Measurements from ENCODE around the gene SMARCC1.

Gene SMARCC1

DNA sequence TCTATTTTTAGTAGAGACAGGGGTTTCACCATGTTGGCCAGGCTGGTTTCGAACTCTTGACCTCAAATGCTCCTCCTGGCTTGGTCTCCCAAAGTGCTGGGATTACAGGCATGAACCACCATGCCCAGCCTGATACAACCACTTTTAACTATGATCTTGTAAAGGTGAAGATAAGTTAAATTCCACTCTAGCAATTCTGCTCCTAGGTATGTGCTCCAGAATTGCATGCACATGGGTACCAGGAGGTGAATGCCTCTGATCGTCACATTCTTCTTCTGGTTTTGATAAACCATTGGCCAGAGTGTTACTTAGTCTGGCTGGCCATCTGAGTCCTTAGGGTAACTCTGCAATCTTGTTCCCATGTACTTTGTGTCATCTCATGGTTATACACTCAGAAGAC lies 225.3 kb downstream of the SMARCC1 start:
- H3K79me2 ChIP-seq (ENCODE audit: insufficient read depth, low read length), result no peaks in the 10 kb centered on the region
- H3F3A ChIP-seq (ENCODE audit: low read depth), result no peaks in the 10 kb centered on the region
- no peak overlapping the region for H2AFZ ChIP-seq (ENCODE audit: low read length)
- TF ChIP-seq EZH2phosphoT487 (IDR thresholded peaks at IDR 0.05; ENCODE audit: borderline replicate concordance), result no peak
- TF ChIP-seq, protein P1, sequence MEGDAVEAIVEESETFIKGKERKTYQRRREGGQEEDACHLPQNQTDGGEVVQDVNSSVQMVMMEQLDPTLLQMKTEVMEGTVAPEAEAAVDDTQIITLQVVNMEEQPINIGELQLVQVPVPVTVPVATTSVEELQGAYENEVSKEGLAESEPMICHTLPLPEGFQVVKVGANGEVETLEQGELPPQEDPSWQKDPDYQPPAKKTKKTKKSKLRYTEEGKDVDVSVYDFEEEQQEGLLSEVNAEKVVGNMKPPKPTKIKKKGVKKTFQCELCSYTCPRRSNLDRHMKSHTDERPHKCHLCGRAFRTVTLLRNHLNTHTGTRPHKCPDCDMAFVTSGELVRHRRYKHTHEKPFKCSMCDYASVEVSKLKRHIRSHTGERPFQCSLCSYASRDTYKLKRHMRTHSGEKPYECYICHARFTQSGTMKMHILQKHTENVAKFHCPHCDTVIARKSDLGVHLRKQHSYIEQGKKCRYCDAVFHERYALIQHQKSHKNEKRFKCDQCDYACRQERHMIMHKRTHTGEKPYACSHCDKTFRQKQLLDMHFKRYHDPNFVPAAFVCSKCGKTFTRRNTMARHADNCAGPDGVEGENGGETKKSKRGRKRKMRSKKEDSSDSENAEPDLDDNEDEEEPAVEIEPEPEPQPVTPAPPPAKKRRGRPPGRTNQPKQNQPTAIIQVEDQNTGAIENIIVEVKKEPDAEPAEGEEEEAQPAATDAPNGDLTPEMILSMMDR (conservative IDR thresholded peaks at IDR 0.05; ENCODE audit: low read length), result no peak
- no peaks in the 10 kb centered on the region for H3K9me3 ChIP-seq (ENCODE audit: insufficient read depth, low read depth, low read length)
- H3K27me3 ChIP-seq (ENCODE audit: insufficient read depth, low read length, poor library complexity, severe bottlenecking), result no peaks in the 10 kb centered on the region
- H3K4me1 ChIP-seq (ENCODE audit: insufficient read depth, low read length, poor library complexity, severe bottlenecking), result no peaks in the 10 kb centered on the region
- no peaks in the 10 kb centered on the region for H3K36me3 ChIP-seq (ENCODE audit: insufficient read depth, low read length)
- no peaks in the 10 kb centered on the region for H3K9me2 ChIP-seq (replicated peaks; ENCODE audit: low read depth, low read length)
- H3K4me2 ChIP-seq (ENCODE audit: low read depth, low read length, poor library complexity, severe bottlenecking), result no peak overlapping the region
- H3K9ac ChIP-seq (ENCODE audit: low read depth, low read length, poor library complexity, severe bottlenecking), result no peak overlapping the region
- H3K4me3 ChIP-seq (ENCODE audit: low read length, poor library complexity, severe bottlenecking), result no peak overlapping the region
- no peaks in the 10 kb centered on the region for H4K20me1 ChIP-seq (ENCODE audit: insufficient read depth, low read length, poor library complexity, severe bottlenecking)

DNA sequence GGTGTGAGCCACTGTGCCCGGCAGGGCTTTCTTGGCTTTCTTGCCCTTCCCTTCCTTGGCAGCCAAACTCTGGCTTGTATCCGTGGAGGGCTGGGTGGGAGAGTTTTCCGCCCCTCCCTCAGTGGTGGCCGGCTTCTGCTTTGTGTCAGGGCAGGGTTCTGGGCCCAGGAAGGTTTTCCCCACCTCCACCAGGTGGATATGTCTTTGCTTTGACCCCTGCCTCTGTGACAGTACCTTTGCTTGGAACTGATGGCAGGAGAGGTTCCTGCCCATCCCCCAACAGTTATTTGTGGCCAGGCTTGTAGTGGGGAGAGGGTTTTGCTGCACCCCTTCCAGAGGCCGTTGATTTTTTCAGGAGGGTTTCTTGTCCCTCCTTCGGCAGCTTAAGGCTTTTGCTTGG lies 227.4 kb downstream of the SMARCC1 start:
- no peak overlapping the region for H3K4me2 ChIP-seq (ENCODE audit: low read depth, low read length, poor library complexity, severe bottlenecking)
- no peaks in the 10 kb centered on the region for H3K9me2 ChIP-seq (replicated peaks; ENCODE audit: low read depth, low read length)
- H3K27me3 ChIP-seq (ENCODE audit: insufficient read depth, low read length, poor library complexity, severe bottlenecking), result no peaks in the 10 kb centered on the region
- H3K9me3 ChIP-seq (ENCODE audit: insufficient read depth, low read depth, low read length), result no peaks in the 10 kb centered on the region
- H3K36me3 ChIP-seq (ENCODE audit: insufficient read depth, low read length), result no peaks in the 10 kb centered on the region
- no peaks in the 10 kb centered on the region for H3F3A ChIP-seq (ENCODE audit: low read depth)
- no peaks in the 10 kb centered on the region for H3K4me1 ChIP-seq (ENCODE audit: insufficient read depth, low read length, poor library complexity, severe bottlenecking)
- no peaks in the 10 kb centered on the region for H3K79me2 ChIP-seq (ENCODE audit: insufficient read depth, low read length)
- no peak overlapping the region for H2AFZ ChIP-seq (ENCODE audit: low read length)
- H4K20me1 ChIP-seq (ENCODE audit: insufficient read depth, low read length, poor library complexity, severe bottlenecking), result no peaks in the 10 kb centered on the region
- no peak overlapping the region for H3K4me3 ChIP-seq (ENCODE audit: low read length, poor library complexity, severe bottlenecking)
- TF ChIP-seq, protein P1 (conservative IDR thresholded peaks at IDR 0.05; ENCODE audit: low read length), result no peak
- TF ChIP-seq EZH2phosphoT487 (IDR thresholded peaks at IDR 0.05; ENCODE audit: borderline replicate concordance), result no peak
- H3K9ac ChIP-seq (ENCODE audit: low read depth, low read length, poor library complexity, severe bottlenecking), result no peak overlapping the region

DNA sequence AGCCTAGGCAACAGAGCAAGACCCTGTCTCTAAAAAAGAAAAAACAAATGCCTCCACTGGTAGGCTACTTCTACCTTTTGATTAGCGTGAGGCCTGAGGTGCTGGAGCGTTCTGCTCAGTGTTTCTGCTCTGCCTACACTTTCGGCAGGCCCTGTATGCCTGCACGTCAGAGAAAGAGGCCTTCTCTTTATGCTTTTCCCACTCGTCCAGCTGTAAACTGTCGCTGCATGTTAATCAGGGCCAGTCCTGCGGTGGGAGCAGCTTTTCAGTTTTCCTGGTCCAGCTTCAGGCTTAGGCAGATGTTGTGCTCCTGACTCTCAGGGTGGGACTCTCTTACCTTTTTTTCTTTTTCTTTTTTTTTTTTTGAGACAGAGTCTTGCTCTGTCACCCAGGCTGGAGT lies 228.3 kb downstream of the SMARCC1 start:
- Histone ChIP-seq H3K27me3 (ENCODE audit: insufficient read depth, low read length, poor library complexity, severe bottlenecking) (no peaks in the 10 kb centered on the region), H2AFZ (ENCODE audit: low read length) (no peak overlapping the region), H3K79me2 (ENCODE audit: insufficient read depth, low read length) (no peaks in the 10 kb centered on the region), H3K4me2 (ENCODE audit: low read depth, low read length, poor library complexity, severe bottlenecking) (no peak overlapping the region), H3K4me1 (ENCODE audit: insufficient read depth, low read length, poor library complexity, severe bottlenecking) (no peaks in the 10 kb centered on the region), H3K9me3 (ENCODE audit: insufficient read depth, low read depth, low read length) (no peaks in the 10 kb centered on the region), H3F3A (ENCODE audit: low read depth) (no peaks in the 10 kb centered on the region), H3K9me2 (replicated peaks; ENCODE audit: low read depth, low read length) (no peaks in the 10 kb centered on the region), H3K9ac (ENCODE audit: low read depth, low read length, poor library complexity, severe bottlenecking) (no peak overlapping the region), H4K20me1 (ENCODE audit: insufficient read depth, low read length, poor library complexity, severe bottlenecking) (no peaks in the 10 kb centered on the region), H3K4me3 (ENCODE audit: low read length, poor library complexity, severe bottlenecking) (no peak overlapping the region), H3K36me3 (ENCODE audit: insufficient read depth, low read length) (no peaks in the 10 kb centered on the region)
- TF ChIP-seq, protein P1 (conservative IDR thresholded peaks at IDR 0.05; ENCODE audit: low read length), result no peak
- TF ChIP-seq EZH2phosphoT487 (IDR thresholded peaks at IDR 0.05; ENCODE audit: borderline replicate concordance), result no peak

Measured in Loucy (cell line).